ENCODE data around the gene STRN3.
A peak's percentile ranks its signal among the peaks of the same experiment; 100 is the strongest.
"Not testable (repeated sequence)": the region's sequence is repeated elsewhere in the genome, so short reads cannot be mapped to it uniquely, and the experiment has no call there.

Gene STRN3, protein sequence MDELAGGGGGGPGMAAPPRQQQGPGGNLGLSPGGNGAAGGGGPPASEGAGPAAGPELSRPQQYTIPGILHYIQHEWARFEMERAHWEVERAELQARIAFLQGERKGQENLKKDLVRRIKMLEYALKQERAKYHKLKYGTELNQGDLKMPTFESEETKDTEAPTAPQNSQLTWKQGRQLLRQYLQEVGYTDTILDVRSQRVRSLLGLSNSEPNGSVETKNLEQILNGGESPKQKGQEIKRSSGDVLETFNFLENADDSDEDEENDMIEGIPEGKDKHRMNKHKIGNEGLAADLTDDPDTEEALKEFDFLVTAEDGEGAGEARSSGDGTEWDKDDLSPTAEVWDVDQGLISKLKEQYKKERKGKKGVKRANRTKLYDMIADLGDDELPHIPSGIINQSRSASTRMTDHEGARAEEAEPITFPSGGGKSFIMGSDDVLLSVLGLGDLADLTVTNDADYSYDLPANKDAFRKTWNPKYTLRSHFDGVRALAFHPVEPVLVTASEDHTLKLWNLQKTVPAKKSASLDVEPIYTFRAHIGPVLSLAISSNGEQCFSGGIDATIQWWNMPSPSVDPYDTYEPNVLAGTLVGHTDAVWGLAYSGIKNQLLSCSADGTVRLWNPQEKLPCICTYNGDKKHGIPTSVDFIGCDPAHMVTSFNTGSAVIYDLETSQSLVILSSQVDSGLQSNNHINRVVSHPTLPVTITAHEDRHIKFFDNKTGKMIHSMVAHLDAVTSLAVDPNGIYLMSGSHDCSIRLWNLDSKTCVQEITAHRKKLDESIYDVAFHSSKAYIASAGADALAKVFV

GRCh38 chr14:31026077-31026449 is at the start of gene STRN3:
Gene STRN3, minus strand, starts transcription at chr14:31026379. Its CDS starts 194 bp downstream, at chr14:31026185.
- DNase-seq (ENCODE audit: low read depth in 4 of 4, low spot score in 1 of 4), result peak in 1 of 4 experiments; percentile 1

GRCh38 chr14:31075144-31075543 is 49.0 kb upstream of the STRN3 start:
- no peak for DNase-seq (ENCODE audit: low read depth in 4 of 4, low spot score in 1 of 4)

- no peak for DNase-seq (ENCODE audit: low read depth in 4 of 4, low spot score in 1 of 4)
These were observed 45.0 kb upstream of the STRN3 start for GRCh38 chr14:31071151-31071550.

DNA sequence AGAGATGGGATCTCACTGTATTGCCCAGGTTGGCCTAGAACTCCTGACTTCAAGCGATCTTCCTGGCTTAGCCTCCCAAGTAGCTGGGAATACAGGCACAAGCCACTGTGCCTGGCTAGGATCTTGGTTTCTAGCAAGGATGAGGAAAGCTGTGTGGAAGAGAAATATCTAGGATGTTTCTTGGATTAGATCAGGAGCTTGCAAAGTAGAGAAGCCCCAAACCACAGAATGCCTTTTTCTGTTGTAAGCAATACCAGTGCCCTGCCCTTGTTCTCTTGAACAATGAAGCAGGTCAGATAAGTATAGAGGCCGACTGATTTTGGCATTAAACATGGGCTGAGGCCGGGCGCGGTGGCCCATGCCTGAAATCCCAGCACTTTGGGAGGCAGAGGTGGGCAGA is 44.3 kb upstream of the STRN3 start:
- DNase-seq (ENCODE audit: low read depth in 4 of 4, low spot score in 1 of 4), result no peak

DNA sequence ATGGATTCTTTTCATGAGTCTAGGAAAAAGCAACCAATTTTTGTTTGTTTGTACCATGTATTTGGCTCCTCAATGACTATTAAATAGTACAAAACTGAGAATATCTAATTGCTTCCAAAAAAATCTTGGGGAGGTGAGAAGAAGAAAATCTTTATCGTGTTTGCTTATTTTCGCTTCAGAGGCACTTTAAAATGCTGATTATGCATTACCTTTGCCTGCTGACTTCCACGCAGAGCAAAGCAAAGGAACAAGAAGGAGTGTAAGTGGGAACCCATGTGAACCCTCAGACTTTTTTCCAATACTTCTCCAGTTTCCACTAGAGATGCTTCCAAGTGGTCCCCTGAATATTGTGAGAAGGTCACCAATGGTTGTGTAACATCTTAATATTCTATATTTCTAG is 43.2 kb upstream of the STRN3 start:
- DNase-seq (ENCODE audit: low read depth in 4 of 4, low spot score in 1 of 4), result no peak

DNA sequence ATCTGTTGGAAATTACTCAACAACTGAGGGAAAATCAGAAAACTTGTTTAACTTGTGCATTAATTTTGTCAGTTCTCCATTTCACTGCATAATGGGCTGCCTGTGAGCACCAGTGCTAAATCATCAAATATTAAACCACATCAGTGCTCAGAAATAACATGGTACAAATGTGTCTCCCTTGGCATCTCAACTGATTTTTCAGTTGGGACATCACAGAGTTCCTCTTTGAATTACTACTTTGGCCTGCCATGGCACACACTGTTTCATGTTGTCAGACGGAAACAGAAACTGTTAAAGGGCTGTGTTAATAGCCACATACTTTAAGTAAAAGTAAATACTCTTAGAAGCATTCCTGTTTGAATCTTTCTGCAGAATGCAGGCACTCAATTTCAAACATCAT is 42.1 kb upstream of the STRN3 start:
- DNase-seq (ENCODE audit: low read depth in 4 of 4, low spot score in 1 of 4), result no peak

GRCh38 chr14:31062908-31063307 is 36.7 kb upstream of the STRN3 start:
- not testable (repeated sequence) for DNase-seq (ENCODE audit: low read depth in 4 of 4, low spot score in 1 of 4)

DNA sequence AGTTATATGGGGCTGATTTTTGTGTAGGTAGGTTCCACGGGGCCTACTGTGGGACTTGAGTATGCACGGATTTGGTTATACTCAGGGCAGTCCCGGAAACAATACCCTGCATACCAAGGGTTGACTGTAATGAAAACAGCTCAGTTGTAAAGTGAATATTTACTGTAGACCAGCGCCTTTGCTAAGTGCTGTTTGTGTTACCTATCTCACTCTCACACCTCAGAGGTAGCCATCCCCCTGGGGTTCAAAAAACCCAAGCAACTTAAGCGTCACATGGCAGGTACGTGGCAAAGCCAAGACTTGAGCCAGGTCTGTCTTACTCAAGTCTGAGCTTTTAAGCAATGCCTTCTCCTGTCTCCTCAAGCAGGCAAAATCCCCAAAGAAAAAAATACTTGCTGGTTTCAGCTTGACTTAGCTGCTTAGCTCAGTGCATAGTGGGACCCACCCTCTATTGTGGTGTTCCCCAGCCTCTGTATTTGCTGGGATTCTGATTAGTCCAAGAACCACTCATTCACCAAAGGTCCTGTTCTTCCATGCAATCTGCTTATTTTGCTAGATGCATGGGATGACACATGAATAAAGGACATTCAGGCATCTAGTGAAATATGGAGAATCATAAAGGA is 34.2 kb upstream of the STRN3 start:
- no peak for DNase-seq (ENCODE audit: low read depth in 4 of 4, low spot score in 1 of 4)

DNA sequence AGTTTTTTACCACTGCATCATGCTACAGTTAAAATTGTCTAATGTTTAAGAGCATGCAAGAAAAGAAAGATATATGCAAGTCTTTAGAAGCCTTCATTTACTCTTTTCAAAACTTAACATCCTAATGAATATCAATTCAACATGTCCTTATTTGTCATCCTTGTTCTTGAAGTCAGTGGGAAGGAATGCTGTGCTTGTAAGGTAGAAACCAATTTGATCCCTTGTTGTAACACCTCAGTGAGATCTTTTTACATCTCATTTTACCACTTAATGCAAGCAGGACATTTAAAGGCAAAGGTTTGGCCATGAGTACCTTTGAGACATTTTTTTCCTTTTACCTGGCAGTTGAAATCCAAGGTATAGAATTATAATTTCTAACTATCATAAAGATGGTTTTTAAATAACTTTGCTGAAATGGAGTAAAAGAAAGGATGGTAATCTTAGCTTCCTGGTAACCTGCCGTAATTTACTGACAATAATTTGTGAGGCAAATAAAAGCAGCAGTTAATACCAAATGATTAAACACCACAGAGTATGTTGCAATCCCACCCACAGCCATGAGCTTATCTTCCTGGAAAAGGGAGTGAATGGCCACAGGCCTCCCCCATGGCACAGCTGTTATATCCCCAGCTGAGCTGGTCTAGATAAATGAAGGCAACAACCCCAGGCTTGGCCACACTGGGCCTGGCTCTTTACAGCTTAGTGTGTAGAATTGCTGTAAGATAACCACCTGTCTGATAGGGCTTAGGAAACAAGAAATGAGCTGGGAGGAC is 33.2 kb upstream of the STRN3 start:
- DNase-seq (ENCODE audit: low read depth in 4 of 4, low spot score in 1 of 4), result no peak

GRCh38 chr14:31057701-31058364 is 31.7 kb upstream of the STRN3 start:
- no peak for DNase-seq (ENCODE audit: low read depth in 4 of 4, low spot score in 1 of 4)

DNA sequence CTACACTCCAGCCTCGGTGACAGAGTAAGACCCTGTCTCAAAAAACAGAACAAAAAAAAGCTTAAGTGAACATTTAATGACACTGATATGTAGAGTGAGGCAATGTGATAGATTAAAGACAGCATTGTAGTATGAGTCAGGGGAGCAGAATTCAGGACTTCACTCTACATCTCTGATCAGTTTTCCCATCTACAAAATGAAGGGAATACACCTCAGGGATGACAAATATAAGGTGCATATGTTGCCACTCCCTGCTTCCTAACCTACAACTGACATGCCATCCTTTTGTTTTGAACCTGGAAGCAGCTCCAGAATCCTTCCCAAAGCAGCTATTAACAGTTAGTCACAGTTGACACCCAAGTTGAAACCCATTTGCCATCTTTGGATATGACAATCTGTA is 30.9 kb upstream of the STRN3 start:
- no peak for DNase-seq (ENCODE audit: low read depth in 4 of 4, low spot score in 1 of 4)

GRCh38 chr14:31052905-31053586 is 26.9 kb upstream of the STRN3 start:
- DNase-seq (ENCODE audit: low read depth in 4 of 4, low spot score in 1 of 4), result not testable (repeated sequence)

DNA sequence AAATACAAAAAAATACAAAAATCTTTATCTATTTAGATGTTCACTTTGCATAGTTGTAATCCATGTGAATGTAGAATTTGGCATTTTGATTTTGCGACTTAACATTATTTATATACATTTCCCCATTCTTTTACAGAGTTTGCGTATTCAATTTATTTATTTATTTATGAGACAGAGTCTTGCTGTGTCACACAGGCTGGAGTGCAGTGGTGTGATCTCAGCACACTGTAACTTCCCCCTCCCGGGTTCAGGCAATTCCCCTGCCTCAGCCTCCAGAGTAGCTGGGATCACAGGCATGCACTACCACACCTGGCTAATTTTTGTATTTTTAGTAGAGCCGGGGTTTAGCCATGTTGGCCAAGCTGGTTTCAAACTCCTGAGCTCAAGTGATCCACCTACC is 25.3 kb upstream of the STRN3 start:
- no peak for DNase-seq (ENCODE audit: low read depth in 4 of 4, low spot score in 1 of 4)

DNA sequence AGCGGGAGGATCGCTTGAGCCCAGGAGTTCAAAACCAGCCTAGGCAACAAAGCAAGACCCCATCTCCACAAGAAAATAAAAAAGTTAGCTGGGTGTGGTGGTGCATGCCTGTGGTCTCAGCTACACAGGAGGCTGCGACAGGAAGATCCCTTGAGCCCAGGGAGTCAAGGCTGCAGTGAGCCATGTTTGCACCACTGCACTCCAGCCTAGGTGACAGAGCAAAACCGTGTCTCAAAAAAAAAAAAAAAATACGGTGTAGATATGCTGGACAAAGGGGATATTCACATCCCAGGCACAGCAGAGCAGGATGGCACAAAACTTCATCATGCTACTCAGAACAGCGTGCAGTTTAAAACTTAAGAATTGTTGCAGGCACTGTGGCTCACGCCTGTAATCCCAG is 24.8 kb upstream of the STRN3 start:
- no peak for DNase-seq (ENCODE audit: low read depth in 4 of 4, low spot score in 1 of 4)

- DNase-seq (ENCODE audit: low read depth in 4 of 4, low spot score in 1 of 4), result no peak
These were observed 21.3 kb upstream of the STRN3 start for GRCh38 chr14:31047503-31047902.

- no peak for DNase-seq (ENCODE audit: low read depth in 4 of 4, low spot score in 1 of 4)
These were observed 19.4 kb upstream of the STRN3 start for GRCh38 chr14:31045501-31046080.

GRCh38 chr14:31043379-31043778 is 17.2 kb upstream of the STRN3 start:
- no peak for DNase-seq (ENCODE audit: low read depth in 4 of 4, low spot score in 1 of 4)

- DNase-seq (ENCODE audit: low read depth in 4 of 4, low spot score in 1 of 4), result not testable (repeated sequence)
These were observed 16.7 kb upstream of the STRN3 start for GRCh38 chr14:31042893-31043292.

GRCh38 chr14:31042300-31042699 is 16.1 kb upstream of the STRN3 start:
- no peak for DNase-seq (ENCODE audit: low read depth in 4 of 4, low spot score in 1 of 4)
